Cardiac muscle cell (in vitro differentiated cells and primary cell): ENCODE results near the gene MRPS18B. TPM values are rescaled to one million over a fixed set of nuclear protein-coding genes. Genes with fewer than 3 reads are reported as not detected.
A peak's percentile ranks its signal among the peaks of the same experiment; 100 is the strongest.

Source experiments
- DNase-seq, 2 donors: peaks; one replicate each; pipeline versions ENCODE4 v3.0.0 to v3.0.0-alpha.2; 2010 to 2017; ENCODE audit warnings: low read depth in 1 of 2, low spot score in 1 of 2
- H3K27ac ChIP-seq: fragments of 200-600 bp; sonication (generic); 2 replicates; pipeline ENCODE4 v1.5.1; 2016
- H3K27me3 ChIP-seq: fragments of 200-600 bp; sonication (generic); 2 replicates; pipeline ENCODE4 v1.6.0; 2016; ENCODE audit warnings: control low read depth
- H3K36me3 ChIP-seq: fragments of 200-600 bp; sonication (generic); 2 replicates; pipeline ENCODE4 v1.5.1; 2016; ENCODE audit warnings: control low read depth
- H3K4me1 ChIP-seq: fragments of 200-600 bp; sonication (generic); 2 replicates; pipeline ENCODE4 v1.8.1; 2017; ENCODE audit warnings: low read depth, mild to moderate bottlenecking, mixed run types
- H3K4me3 ChIP-seq: fragments of 200-600 bp; sonication (generic); 2 replicates; pipeline ENCODE4 v1.5.1; 2016; ENCODE audit warnings: mild to moderate bottlenecking
- H3K9me3 ChIP-seq: fragments of 200-600 bp; sonication (generic); 2 replicates; pipeline ENCODE4 v1.5.1; 2017; ENCODE audit warnings: low read depth, mild to moderate bottlenecking, control low read depth
- polyA plus RNA-seq: library from polyadenylated mRNA; unstranded; fragments of >200 nt; fragmentation: Nextera tagmentation; extraction: Ambion mirVana; gene quantifications from 2 replicates; pipeline ENCODE4 v1.2.1, GENCODE V29; 2016
- total RNA-seq: library from RNA; depleted of rRNA; stranded (reverse); fragments of >200 nt; gene quantifications from 2 replicates; pipeline ENCODE4 v1.2.3, GENCODE V29; 2016
- TF ChIP-seq, protein P1 (sequence below): IDR thresholded peaks from 2 replicates; pipeline ENCODE4 v1.5.1; 2012; ENCODE audit warnings: low read depth, mild to moderate bottlenecking, low read length

MRPS18B gene
- total RNA-seq (54.4 and 58.2 TPM in 2 replicates), polyA plus RNA-seq (107 and 120 TPM in 2 replicates)

DNA sequence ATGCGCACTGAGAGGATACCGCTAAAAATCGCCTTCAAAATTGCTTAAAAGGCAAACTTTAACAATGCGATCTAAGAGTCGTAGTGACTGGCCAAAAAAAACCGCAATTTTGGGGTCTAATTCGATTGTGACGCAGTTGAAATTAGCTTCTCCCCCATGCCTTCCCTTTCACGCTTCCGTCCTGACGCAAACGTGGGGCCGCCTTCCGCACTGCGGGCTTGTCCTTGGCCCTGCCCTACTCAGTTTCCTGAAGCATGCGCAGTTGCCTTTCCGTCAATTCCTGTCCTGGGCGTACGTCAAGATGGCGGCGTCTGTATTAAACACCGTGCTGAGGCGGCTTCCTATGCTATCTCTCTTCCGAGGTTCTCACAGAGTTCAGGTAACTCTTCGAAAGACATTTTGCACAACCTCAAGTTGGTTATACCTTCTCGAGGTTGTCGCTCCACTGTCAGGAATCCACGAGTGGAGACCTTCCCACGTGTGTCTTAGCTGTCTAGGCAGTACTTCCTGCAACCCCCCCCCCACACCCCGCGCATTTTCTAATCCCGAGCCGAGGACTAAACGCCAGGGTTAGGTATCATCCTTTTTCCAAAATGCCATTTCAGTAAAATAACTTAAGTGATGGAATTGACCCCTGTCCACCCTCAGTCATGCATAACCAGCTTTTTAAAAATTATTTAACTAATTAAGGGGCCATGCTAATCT is at the start of gene MRPS18B:
TSS of gene MRPS18B (plus strand) at position 276 of the 705 bp plus-strand sequence. CDS start at position 302, 26 bp downstream.
- H3K27ac ChIP-seq = peak within 1 kb of the TSS; percentile 99
- H3K36me3 ChIP-seq = peaks cover 25% of the 10 kb centered on the region
- H3K4me3 ChIP-seq = peak within 1 kb of the TSS; percentile 83
- H3K27me3 ChIP-seq = no peaks in the 10 kb centered on the region
- H3K4me1 ChIP-seq = peaks cover 15% of the 10 kb centered on the region
- TF ChIP-seq, protein P1, sequence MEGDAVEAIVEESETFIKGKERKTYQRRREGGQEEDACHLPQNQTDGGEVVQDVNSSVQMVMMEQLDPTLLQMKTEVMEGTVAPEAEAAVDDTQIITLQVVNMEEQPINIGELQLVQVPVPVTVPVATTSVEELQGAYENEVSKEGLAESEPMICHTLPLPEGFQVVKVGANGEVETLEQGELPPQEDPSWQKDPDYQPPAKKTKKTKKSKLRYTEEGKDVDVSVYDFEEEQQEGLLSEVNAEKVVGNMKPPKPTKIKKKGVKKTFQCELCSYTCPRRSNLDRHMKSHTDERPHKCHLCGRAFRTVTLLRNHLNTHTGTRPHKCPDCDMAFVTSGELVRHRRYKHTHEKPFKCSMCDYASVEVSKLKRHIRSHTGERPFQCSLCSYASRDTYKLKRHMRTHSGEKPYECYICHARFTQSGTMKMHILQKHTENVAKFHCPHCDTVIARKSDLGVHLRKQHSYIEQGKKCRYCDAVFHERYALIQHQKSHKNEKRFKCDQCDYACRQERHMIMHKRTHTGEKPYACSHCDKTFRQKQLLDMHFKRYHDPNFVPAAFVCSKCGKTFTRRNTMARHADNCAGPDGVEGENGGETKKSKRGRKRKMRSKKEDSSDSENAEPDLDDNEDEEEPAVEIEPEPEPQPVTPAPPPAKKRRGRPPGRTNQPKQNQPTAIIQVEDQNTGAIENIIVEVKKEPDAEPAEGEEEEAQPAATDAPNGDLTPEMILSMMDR = no peak
- H3K9me3 ChIP-seq = no peaks in the 10 kb centered on the region
- peak; percentile 97 to 99 for DNase-seq

DNA sequence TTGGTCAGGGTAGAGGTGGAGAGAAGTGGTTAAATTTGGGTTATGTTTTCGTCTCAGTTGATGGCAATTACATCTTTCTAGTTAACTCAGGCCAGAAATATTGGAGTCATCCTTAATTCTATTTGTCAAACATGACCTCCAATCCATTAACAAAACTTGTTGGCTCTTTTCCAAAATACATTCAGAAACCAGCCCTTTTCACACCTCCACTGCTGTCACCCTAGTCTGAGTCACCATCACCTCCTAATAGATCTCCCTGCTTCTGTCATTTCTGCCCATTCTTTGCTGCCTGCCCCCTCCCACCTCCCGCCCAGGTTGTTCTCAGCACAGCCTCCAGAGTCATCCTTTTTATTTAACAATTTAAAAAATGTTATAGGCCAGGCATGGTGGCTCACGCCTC is 49.4 kb upstream of the MRPS18B start:
- H3K9me3 ChIP-seq = no peaks in the 10 kb centered on the region
- H3K4me3 ChIP-seq = no peak overlapping the region
- H3K27me3 ChIP-seq = no peaks in the 10 kb centered on the region
- H3K27ac ChIP-seq = no peak overlapping the region
- H3K4me1 ChIP-seq = peaks cover 8% of the 10 kb centered on the region
- TF ChIP-seq, protein P1 = no peak
- no peaks in the 10 kb centered on the region for H3K36me3 ChIP-seq
- DNase-seq = no peak

DNA sequence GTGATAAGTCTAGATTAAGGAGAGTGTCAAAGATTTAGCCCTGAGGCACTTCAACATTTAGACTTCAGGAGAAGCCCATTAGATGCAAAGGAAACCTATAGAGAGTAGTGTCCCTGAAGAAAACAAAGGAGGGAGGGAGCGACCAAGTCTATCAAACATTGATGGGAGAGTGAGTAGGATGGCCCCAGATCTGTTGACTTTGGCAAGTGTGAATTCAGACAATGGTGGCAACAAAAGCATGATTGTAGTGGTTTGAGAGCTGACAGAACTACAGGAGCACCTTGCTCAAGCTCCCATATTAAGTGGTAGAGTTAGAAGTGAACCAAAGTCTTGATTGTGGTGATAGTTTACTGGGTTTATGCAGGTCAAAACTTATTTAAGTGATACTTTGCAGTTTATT is 47.4 kb upstream of the MRPS18B start:
- H3K27ac ChIP-seq = no peak overlapping the region
- peak overlapping the region; percentile 49 for H3K4me3 ChIP-seq
- H3K9me3 ChIP-seq = no peaks in the 10 kb centered on the region
- DNase-seq = no peak
- TF ChIP-seq, protein P1 = no peak
- no peaks in the 10 kb centered on the region for H3K36me3 ChIP-seq
- H3K4me1 ChIP-seq = peaks cover 8% of the 10 kb centered on the region
- H3K27me3 ChIP-seq = no peaks in the 10 kb centered on the region

DNA sequence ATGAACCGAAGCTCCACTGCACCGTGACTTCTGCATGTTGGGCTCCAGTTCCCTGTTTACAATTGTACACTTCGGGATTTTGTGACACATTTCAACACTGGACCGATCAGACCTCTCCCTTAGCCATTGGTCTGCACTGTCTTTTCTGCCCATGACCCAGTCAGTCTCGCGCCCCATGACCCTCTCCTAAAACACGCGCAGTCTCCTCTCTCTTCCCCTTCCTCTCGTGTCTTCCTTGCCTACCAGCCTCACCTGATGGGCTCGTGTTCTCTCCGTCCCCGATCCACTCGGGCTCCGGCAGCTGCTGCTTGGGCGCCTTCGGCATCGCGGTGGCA is 46.9 kb upstream of the MRPS18B start:
- no peaks in the 10 kb centered on the region for H3K27me3 ChIP-seq
- no peaks in the 10 kb centered on the region for H3K36me3 ChIP-seq
- H3K27ac ChIP-seq = peak overlapping the region; percentile 46
- H3K4me3 ChIP-seq = peak overlapping the region; percentile 49
- TF ChIP-seq, protein P1 = no peak
- DNase-seq = no peak
- peaks cover 8% of the 10 kb centered on the region for H3K4me1 ChIP-seq
- no peaks in the 10 kb centered on the region for H3K9me3 ChIP-seq

DNA sequence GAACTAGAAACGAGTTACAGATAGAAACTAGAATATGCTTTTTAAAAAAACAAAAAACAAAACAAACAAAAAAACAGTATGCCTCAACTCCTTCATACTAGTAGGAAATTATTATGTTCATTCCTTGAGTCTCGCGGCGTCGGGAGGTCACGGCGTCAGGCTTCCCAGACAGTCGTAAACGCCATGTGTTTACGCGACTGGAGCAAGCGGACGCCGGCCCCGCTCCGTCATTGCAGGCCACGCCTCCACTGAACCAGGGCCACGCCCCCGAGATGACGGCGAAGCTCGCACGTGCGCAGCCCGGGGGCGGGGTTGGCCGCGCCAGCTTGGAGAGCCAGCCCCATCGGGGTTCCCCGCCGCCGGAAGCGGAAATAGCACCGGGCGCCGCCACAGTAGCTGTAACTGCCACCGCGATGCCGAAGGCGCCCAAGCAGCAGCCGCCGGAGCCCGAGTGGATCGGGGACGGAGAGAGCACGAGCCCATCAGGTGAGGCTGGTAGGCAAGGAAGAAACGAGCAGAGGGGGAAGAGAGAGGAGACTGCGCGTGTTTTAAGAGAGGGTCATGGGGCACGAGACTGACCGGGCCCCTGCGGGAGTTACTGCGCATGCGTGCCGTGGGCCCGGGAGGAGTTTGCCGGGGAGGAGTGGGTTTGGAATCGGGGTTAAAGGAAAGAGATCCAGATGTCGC is 46.4 kb upstream of the MRPS18B start, which contains the start of gene ABCF1:
TSS of gene ABCF1 (plus strand) at position 368 of the 687 bp plus-strand sequence. CDS start at position 414, 46 bp downstream.
- TF ChIP-seq, protein P1 = no peak
- Histone ChIP-seq H3K9me3 (no peaks in the 10 kb centered on the region), H3K36me3 (no peaks in the 10 kb centered on the region), H3K4me3 (peak within 1 kb of the TSS; percentile 49), H3K27ac (peak within 1 kb of the TSS; percentile 86), H3K27me3 (no peaks in the 10 kb centered on the region), H3K4me1 (peaks cover 8% of the 10 kb centered on the region)
- peak; percentile 98 for DNase-seq
